HG03097 (cell line): Measurements from ENCODE around the gene SYK.
"Not testable (repeated sequence)": the region's sequence is repeated elsewhere in the genome, so short reads cannot be mapped to it uniquely, and the experiment has no call there.

ENCODE experiments used
- ATAC-seq: cut with Tn5 transposase; IDR thresholded peaks from one replicate; pipeline ENCODE4 v1.9.1; 2021; ENCODE audit not compliant: unreplicated experiment, low FRiP score

Gene SYK

DNA sequence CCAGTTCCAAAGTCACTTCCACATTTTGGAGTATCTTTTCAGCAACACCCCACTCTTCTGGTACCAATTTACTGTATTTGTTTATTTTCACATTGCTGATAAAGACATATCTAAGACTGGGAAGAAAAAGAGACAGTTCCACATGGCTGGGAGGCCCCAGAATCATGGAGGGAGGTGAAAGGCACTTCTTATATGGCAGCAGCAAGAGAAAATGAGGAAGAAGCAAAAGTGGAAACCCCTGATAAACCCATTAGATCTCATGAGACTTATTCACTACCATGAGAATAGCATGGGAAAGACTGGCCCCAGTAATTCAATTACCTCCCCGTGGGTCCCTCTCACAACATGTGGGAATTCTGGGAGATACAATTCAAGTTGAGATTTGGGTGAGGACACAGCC lies 19.6 kb downstream of the SYK start:
- ATAC-seq: not testable (repeated sequence)

DNA sequence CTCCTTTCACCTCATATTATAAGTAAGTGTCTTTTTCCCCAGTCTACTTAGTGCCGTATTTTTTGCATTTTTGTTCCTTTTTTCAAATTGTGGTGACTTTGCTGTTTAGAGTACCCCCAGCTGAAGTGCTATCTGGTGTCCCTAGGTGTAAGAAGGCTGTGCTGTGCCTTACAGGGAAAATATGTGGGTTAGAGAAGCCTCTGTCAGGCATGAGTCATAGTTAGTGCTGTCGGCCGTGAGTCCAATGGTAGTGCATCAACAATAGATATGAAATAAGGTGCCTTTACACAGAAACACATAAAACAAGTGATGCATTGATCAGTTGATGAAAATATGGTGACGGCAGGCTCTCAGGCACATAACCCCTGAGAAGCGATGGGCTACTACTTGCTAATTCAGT lies 20.1 kb downstream of the SYK start:
- no peak for ATAC-seq

DNA sequence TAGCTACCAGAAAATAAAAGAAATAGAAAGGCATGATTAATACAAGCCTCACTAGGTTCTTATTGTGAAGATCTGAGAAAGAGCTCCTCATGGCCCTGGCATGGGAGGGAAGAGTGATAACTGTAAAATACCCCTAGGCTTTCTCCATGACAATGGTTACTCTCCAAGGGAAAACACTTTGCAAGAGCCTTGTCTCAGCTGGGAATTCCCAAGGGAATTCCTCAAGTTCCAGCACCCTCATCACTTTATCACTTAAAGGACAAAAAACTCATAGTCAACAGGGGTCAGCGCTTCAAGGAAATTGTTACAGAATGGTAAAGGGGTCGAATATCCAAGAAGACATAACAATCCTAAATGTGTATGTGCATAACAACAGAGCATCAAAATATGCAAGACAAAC lies 21.2 kb downstream of the SYK start:
- ATAC-seq: no peak

DNA sequence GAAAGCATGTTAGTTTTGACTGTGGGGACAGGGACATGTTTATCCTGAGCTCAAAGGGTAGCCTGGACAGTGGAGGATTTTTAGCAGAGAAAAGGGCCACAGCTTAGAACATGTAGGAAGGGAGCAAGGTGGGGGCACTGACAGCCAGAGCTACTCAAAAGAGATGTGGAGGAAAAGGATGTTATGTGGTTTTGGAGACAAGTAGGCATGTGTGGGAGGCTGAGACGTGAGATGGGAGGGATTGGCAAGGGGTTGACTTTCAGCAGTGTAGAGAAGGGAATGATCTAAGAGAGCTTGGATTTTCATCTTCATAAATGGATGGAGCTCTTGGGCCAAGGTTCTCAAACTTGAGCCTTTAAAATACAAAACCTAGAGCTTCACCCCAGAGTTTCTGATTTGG lies 24.0 kb downstream of the SYK start:
- ATAC-seq: no peak

DNA sequence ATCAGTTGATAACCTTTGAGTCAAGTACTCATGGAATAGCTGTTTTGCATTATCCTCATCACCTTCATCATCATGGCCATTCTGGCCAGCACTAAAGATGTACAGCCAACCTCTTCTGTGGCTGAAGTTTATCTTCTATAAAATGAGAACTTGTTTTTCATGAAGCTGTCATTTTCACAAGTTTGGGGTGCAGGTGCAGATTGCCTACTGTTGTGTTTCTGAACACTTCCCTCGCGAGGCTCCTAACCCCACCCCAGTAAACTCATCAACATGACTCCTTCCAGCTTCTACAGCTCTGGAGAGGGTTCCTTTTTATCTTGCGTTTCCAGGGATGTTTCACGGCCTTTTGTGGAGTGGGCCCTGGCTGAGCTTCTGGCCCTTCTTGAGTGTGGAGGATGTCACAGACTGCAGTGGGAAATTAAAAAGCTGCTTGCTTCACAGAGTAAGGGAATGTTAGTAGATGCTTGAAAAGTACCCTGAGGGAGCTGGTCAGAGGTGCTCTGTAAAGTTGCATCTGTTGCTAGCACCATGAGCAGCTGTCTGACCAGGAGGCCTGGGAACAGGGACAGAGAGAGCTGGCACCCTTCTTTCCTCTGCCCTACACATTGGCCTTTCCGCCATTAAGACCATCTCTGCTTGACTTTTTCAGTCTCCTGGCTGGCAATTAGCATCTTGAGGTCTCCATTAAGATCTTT lies 24.9 kb downstream of the SYK start:
- ATAC-seq: peak; percentile 3

DNA sequence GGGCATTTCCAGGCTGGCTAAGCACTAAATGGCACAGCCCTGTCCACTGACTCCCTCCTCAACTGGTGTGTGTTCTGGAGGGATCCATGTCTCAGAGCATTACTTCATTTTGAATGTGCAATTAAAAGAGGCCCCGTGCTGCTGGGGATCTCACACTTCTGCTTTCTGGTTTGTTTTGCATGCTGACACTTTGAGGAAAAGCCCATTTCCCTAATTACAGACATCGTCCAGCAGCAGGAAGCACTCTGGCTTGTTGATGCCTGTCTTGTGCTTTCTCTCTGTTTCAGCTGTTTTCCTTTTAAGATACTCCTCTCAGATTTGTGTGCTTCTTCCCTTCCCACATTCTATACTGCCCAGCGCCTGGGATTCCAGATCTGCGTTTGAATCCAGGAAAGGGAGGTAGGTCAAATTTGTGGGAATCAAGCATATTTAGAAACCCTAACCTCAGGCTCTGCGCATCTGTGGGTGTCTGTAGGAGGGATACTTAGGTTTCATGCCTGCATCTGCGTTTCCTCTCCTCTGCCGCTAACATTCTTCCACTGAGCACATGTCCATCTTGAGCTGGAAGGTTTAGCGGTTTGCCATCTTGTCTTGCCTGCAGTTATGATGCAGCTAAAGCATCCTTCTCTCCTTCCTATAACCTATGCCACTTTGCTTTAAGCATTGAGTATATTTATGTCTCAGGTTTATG lies 25.7 kb downstream of the SYK start:
- peak; percentile 41 for ATAC-seq

DNA sequence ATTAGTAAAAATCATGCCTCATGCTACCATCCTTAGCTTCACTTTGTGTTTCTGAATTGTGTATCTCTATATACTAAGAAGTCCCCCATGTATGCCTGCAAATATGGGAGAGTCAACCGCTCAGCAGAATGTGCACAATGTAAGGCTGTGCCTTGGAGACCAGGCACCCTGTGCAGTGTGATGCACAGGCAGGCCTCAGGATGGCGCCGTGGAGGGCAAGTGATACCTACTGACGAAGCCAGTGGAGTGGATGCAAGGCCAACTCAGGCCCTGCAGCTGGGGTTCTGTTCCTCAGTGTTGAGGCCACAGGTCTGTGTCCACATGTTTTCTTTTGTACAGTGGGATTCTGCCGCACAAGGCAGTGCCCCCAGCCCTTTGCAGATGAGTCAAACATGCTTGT lies 28.4 kb downstream of the SYK start:
- ATAC-seq: no peak

DNA sequence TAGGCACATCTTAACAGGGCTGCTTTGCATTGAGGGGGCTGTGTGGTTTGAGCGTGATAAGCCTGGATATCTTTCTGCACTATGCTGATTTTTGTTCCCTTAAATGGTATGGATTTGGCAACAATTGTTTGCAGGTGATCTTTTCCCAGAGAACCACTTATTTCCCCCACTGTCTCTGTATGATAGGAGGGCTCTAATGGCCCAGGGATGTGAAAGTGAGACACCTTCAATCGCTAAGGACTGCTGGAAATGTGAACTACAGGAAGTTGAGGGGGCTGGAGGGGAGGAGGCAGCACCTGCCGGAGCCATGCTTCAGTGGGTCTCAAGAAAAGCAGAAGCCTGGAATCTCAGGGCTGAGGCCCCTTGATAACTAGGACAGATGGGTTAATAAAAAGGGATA lies 29.4 kb downstream of the SYK start:
- peak; percentile 57 for ATAC-seq

DNA sequence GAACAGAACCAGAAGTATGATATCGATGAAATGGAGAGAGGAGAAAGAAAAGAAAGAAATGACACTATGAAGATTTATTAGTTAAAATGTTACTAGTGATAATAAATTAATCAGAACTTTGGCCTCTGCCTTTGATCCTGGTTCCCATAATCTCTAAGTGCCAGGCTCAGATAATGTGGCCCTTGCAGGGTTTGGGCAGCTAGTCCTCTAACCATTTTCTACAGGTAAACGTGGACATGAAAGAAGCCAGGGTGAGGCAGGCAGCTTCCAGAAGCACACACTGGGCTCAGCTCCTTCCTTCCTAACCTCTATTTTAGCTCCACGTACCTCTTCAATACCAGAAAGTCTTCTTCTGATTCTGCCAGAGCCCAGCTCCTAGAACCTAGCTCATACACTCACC lies 30.6 kb downstream of the SYK start:
- no peak for ATAC-seq

DNA sequence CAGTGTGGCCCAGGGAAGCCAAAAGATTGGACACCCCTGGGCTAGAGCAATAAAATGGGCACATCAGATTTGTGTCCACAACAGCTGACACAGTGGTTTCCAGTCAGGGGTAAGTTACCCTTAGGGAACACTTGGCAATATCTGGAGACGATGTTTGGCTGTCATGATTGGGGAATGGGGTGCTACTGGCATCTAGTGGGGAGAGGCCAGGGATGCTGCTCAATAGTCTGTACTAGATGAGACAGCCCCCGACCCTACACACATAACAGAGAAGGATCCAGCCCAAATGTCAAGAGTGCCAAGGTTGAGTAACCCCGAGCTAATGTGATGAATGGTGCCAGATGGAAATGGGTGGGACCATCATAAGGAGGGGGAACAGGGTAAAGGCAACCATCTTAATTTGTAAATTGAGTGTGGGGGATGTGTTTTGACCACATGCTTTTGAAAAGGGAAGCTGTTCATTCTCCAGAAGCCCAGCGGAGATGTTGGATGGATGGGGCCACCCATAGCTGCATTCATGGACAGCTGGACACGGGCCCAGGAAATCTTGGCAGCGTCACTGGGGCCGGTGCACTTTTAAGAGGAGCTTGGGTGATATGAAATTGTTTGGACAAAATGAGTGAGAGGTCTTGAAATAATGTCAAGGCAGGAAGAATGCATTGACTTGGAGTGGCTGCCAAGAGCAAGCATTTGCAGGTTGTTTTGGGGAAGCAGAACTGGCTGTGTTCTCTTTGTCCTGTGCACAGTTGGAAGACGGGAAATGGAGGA lies 33.4 kb downstream of the SYK start:
- no peak for ATAC-seq

DNA sequence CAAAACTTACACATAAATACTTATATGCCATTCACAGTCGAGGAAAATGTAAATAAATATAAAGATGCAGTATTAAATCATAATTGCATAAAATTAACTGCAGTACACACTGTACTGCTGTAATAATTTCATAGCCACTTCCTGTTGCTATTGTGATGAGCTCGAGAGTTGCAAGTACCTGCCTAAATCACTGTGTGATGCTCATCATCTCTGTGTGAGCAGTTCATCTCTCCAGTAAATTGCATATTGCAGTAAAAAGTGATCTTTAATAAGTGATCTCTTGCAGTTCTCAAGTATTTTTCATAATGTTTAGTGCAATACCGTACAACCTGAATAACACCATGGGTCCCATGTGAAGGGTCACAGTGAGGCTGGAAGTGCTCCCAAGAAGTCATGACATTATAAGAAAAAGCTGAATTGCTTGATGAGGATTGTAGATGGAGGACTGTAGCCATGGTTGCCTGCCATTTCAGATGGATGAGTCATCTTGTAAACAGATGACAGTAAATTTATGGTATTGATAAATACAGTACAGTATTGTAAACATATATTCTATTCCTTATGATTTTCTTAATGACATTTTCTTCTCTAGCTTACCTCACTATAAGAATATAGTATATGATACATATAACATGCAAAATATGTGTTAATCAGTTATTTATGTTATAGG lies 34.9 kb downstream of the SYK start:
- no peak for ATAC-seq

DNA sequence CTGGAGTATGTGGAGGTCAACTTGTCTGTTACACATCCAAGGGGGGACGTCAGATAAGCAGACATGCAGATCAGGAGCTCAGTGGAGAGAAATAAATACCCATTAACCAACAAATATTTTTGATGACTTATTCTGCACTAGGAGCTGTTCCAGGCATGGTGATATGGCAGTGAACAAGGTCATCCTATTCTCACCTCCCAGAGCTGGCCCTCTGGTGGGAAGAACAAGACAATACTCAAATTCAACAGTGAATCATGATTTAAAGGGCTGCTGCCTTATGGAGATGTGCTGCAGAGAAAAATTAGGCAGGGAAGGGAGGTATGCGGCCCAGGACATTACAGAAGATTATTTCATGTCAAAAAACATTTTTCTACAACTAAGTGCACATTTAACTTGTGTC lies 36.5 kb downstream of the SYK start:
- ATAC-seq: no peak

DNA sequence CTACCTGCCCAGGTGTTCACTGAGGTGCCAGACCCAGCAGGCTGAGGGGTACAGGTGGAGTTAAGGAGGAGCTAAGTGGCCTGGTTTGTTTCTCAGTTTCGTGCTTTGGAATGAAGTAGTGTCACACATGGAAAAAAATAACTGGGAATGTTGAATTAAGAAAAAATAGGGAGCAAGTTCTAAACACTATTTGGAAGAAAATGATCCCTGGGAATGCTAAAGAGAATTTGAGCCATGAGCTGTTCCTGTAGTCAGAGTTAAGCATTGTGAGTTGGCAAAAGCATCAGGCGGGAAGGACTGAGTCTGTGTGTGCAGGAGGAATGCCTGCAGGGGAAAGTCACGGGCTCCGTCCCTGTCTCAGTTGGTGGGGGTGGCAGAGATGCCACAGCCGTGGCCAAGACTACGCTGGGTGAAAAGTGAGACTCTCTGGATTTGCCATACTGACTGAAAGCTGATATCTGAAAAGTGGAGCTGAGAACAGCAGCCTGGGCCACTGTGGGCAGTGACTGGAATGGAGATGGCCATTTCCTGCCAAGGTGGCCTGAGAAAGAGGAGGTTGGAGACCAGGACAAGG lies 37.0 kb downstream of the SYK start:
- ATAC-seq: no peak

DNA sequence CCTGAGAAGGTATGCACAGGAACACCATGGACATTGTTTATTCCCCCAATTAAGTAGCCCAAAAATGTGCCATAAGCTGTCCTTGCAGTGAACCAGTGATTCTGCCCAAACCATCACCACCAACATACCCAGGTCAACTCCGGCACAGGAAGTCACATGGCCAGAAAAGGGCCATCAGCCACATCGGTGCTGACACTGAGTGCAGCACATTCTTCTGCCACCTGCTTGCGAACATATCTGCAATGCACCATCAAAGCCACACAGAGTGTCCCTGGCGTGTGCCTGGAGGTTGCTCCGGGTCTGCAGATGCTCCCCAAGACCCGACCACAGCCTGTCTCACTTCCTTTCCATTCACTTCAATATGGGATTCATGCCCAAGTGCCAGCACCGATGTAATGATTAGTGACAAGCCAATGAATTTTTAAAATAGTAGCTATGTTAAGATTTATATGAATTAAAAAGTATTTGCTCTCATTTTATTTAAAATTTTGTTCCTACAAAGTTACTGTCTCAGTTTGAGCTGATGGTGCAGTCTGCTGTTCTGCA lies 37.6 kb downstream of the SYK start:
- peak; percentile 44 for ATAC-seq

DNA sequence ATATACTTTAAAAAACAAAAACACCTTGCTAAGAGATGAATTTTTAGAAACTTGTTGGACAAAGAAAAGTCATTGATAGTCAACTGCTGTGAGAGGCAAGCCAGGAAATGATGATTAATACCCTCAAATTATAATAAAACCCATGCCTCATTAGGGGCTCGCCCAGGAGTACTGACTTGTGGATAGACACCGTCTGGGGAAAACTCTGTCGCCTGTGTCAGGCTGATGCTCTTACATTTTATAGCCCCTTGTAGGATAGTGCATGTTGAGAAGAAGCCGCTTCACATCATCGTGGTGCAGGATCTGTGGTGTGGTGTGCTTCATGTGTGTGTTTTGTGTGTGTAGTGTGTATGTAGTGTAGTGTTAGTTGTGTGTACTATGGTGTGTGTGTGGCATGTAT lies 39.1 kb downstream of the SYK start:
- no peak for ATAC-seq

DNA sequence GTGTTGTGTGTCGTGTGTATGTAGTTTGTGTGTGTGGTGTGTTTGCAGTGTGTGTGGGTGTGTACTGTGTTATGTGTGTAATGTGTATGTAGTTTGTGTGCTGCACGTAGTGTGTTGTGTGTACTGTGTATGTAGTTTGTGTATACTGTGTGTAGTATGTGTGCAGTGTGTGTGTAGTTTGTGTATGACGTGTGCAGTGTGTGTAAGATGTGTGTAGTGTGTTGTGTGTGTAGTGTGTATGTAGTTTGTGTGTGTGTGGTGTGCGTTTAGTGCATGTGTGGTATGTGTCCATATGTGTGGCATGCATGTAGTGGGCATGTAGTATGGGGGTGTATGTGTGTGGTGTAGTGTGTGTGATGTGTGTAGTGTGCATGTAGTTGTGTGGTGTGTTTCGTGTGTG lies 39.6 kb downstream of the SYK start:
- no peak for ATAC-seq

DNA sequence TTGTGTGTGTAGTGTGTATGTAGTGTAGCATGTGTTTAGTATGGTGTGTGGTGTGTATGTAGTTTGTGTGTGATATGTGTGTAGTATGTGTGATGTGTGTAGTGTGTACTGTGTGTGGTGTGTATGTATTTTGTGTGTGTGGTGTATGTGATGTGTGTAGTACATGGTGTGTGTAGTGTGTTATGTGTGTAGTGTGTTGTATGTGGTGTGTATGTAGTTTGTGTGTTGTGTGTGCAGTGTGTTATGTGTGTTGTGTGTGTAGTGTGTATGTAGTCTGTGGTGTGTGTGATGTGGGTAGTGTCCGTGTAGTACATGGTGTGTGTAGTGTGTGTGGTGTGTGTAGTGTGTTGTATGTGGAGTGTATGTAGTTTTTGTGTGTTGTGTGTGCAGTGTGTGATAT lies 40.0 kb downstream of the SYK start:
- ATAC-seq: no peak

DNA sequence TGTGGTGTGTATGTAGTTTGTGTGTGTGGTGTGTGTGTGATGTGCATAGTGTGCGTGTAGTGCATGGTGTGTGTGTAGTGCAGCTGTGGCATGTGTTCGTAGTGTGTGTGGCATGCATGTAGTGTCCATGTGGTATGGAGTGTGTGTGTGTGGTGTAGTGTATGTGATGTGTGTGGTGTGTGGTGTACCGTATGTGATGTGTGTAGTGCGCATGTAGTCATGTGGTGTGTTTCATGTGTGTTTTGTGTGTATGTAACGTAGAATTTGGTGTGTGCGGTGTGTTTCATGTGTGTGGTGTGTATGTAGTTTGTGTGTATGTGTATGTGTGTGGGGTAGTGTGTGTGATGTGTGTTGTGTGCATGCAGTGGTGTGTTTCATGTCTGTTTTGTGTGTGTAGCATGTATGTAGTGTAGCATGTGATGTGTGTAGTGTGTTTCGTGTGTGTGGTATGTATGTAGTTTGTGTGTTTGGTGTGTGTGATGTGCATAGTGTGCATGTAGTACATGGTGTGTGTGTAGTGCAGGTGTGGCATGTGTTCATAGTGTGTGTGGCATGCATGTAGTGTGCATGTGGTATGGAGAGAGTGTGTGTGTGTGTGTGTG lies 40.7 kb downstream of the SYK start:
- ATAC-seq: no peak

DNA sequence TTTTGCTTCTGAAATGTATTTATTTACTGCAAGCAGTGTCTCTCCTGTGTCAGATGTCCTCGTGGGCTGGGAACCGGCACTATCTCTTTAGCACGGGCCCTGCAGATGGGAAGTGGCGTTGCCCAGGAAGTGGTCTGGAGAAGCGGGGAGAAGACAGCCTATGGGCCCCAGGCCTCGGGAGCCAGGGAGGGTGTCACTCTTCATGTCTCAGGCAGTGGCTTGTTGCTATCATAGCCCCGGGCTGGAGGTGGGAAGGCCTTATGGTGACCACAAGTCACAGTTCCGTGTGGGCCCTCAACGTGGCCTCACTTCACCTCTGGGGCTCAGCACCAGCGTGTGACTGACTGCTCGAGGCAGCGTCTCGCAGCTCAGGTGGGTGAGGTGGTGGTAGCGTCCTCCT lies 41.4 kb downstream of the SYK start:
- no peak for ATAC-seq

DNA sequence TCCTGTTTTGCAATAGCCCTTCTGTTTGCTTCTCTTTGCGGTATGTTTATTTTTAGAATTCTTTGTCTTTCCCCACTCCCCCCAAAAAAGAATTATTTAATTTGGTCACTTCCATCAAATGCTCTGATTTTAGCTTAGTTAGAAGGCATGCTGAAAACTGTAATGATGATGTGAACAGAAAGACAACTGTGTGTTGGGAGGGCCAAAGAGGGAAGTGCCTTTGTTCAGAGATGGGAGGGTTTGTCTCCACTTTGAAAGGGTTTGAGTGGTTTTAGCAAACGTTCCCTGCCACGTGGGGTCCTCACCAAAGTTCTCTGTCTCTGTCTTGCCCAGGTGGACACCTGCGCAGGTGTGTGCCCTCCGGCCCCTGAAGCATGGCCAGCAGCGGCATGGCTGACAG lies 41.9 kb downstream of the SYK start:
- ATAC-seq: no peak
